ENCODE measurements around the gene A1CF.
"Not testable (repeated sequence)": the region's sequence is repeated elsewhere in the genome, so short reads cannot be mapped to it uniquely, and the experiment has no call there.

The A1CF gene, protein sequence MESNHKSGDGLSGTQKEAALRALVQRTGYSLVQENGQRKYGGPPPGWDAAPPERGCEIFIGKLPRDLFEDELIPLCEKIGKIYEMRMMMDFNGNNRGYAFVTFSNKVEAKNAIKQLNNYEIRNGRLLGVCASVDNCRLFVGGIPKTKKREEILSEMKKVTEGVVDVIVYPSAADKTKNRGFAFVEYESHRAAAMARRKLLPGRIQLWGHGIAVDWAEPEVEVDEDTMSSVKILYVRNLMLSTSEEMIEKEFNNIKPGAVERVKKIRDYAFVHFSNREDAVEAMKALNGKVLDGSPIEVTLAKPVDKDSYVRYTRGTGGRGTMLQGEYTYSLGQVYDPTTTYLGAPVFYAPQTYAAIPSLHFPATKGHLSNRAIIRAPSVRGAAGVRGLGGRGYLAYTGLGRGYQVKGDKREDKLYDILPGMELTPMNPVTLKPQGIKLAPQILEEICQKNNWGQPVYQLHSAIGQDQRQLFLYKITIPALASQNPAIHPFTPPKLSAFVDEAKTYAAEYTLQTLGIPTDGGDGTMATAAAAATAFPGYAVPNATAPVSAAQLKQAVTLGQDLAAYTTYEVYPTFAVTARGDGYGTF

DNA sequence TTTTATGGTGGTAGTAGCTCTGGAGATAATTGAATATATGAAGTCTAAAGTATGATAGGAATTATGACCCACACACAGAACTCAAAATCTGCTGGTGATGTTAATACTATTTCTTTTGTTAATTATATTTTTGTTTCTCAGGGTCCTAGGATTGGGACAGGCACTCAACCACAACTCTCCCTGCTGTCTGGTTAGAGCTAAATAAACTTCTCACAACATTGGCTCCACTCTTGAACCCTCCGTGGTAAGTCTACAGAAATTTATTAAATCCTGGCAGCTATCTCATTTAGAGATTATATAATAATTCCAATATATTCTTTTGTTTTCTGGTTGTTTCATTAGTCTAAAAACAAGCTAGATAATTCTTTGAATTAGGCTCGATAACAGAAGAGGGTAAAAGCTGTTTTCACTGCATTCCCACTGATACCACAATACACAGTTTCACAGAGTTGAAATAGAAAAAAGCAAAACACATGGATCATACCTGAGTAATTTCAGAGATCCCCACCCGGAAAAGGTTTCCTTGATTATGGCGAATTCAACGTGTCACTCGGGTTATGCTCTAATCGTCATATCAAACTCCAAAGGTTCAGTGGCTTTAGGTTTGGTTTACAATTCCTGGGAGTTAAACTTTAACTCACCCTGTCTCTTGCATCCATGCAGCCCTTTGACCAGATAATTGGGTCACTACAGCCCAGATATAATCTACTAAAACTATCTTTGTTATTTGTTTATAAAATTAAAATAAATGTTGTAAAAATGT, at the start of gene A1CF:
Gene A1CF, minus strand, starts transcription at position 531 of the 763 bp plus-strand sequence. CDS start 25,687 bp downstream, outside the sequence.
- DNase-seq (ENCODE audit: low read depth): no peak

- no peak for DNase-seq (ENCODE audit: low read depth)
Observed at GRCh38 chr10:50931948-50932431, 46.6 kb upstream of the A1CF start.

DNA sequence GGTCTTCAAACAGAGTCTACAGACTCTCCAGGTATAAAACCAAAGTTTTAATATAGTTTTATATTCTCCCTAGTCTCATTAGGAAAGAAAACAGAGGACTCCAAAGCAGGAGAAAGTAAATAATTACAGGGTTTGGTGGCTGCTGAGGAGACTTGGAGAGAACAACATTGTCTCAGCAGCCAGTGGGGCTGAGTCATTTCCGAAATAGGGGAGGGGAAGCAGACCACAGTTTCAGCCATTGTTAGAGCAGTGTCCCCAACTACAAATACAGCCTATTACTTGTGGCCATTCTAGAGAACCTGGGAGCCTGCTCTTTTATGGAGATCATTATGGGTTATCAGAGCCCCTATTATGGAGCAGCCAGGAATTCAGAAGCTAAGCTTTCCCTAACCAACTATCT, 44.2 kb upstream of the A1CF start:
- DNase-seq (ENCODE audit: low read depth): no peak

GRCh38 chr10:50928190-50928552, 42.7 kb upstream of the A1CF start:
- DNase-seq (ENCODE audit: low read depth): no peak

GRCh38 chr10:50927522-50928189, 42.2 kb upstream of the A1CF start:
- DNase-seq (ENCODE audit: low read depth): no peak

DNA sequence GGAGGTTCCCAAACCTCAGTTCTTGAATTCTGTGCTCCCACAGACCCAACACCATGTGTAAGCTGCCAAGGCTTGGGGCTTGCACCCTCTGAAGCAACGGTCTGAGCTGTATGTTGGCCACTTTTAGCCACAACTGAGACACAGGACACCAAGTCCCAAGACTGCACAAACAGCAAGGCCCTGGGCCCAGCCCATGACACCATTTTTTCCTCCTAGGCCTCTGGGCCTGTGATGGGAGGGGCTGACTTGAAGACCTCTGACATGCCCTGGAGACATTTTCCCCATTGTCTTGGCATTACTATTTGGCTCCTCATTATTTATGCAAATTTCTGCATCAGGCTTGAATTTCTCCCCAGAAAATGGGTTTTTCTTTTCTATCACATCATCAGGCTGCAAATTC, 38.0 kb upstream of the A1CF start:
- DNase-seq (ENCODE audit: low read depth): not testable (repeated sequence)

- DNase-seq (ENCODE audit: low read depth): peak; percentile 7
Observed at GRCh38 chr10:50919010-50919409, 33.6 kb upstream of the A1CF start.

DNA sequence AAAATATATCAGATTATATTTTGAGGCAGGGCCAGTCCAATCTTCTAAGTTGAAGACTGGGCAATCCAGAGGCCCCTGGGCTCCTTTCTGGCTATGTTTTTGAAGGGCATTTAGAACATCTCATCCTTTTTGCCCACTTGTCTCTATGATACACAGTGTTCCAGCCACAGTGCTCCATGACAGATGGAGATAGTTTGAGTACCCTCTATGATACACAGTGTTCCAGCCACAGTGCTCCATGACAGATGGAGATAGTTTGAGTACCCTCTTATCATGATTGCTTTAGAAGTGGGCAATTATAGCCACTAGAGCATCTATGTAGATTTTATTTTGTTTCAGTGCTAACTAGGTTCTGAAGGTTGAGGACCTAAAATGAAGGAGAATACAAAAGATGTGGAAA, 33.1 kb upstream of the A1CF start:
- no peak for DNase-seq (ENCODE audit: low read depth)

- DNase-seq (ENCODE audit: low read depth): peak; percentile 78
Observed at GRCh38 chr10:50917486-50917885, 32.1 kb upstream of the A1CF start.

GRCh38 chr10:50909334-50910014, 24.0 kb upstream of the A1CF start:
- DNase-seq (ENCODE audit: low read depth): no peak

DNA sequence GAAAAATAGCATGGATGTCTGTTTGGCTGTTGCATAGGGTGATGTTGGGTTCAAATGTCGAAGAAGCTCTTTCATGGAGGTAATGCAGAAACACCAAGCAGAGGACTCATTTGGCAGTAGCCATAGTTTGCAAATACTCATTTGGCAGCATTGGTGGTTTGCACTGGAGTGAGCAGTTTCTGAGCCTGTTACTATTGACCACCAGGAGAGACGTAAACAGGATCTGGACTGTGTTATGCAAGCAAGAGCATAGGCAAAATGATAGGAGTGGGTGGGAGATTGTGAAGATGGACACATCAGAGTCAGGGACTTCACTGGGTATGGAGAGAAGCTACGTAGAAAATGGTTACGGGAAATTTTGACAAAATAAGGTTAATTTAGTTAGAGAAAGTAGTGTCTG, 22.9 kb upstream of the A1CF start:
- no peak for DNase-seq (ENCODE audit: low read depth)

GRCh38 chr10:50905797-50906196, 20.4 kb upstream of the A1CF start:
- not testable (repeated sequence) for DNase-seq (ENCODE audit: low read depth)

GRCh38 chr10:50896721-50897120, 11.3 kb upstream of the A1CF start:
- DNase-seq (ENCODE audit: low read depth): no peak

DNA sequence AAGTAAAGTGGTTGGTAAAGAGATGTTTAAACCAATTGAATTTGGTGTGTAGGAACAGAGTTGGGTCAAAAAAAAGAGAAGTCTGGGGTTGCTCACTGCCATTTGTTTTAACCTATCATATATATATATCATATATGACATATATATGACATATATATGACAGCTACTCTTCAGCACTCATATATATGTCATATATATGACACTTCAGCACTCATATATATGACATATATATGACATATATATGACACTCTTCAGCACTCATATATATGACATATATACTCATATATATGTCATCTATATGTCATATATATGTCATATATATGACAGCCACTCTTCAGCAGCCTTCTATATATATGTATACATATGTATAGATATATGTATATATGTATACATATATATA, 8.9 kb upstream of the A1CF start:
- DNase-seq (ENCODE audit: low read depth): no peak

GRCh38 chr10:50892467-50892866, 7.0 kb upstream of the A1CF start:
- DNase-seq (ENCODE audit: low read depth): no peak

DNA sequence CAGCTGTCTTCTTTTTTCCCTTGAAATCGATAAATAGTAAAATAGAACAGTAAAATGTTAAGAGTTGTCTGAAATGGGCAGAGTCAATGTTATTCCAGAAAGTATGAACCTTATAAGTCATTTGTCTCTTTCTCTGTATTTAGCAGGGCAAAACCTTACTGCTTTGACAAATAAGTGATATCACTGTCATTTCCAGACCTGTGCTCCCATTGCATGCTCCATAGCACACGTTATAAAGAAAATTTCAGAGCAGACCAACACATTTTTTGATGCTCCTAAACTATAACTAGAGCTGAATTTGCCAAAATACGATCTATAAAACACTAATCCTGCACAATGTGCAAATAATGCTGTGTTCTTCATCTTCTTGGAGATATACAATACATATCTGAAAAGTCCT, 1.1 kb downstream of the A1CF start:
- no peak for DNase-seq (ENCODE audit: low read depth)

DNA sequence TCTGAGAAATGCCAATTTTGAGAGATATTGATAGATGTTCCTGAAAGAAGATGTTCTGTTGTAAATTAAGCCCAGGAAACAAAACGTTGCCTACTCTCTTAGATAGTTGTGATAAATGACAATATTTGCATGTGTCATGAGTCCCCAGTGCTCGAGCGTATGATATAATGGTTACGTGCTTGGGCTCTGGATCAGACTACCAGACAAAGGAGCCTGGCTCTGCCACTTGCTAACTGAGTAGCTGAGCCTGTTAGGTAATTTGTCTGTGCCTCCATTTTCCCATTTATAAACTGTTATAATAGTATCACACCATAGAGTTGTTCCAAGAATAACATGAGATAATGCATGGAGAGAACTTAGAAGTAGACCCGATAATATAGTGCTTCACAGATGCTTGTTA, 1.8 kb downstream of the A1CF start:
- no peak for DNase-seq (ENCODE audit: low read depth)

DNA sequence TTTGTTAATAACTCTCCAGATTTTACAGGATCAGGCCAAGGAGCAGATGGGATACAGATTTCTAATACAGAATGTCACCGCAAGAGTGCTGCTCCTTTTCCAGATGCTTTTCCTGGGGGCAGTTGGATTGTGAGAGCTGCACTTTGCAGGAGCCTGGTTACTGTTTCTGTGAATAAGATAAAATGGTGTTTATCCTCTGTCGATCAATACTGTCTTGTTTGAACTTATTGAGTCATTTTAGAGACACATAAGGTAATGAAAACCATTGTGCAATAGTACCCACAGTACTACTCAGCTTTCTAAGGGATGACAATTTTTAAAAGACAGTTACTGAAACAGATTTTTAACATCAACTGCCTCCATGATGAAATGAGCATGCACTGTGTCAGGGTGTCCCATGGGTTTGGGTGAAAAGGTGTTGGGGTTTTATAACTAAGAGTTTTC, 2.9 kb downstream of the A1CF start:
- no peak for DNase-seq (ENCODE audit: low read depth)

- not testable (repeated sequence) for DNase-seq (ENCODE audit: low read depth)
Observed at GRCh38 chr10:50881046-50881445, 4.4 kb downstream of the A1CF start.

GRCh38 chr10:50876429-50876828, 9.0 kb downstream of the A1CF start:
- no peak for DNase-seq (ENCODE audit: low read depth)

DNA sequence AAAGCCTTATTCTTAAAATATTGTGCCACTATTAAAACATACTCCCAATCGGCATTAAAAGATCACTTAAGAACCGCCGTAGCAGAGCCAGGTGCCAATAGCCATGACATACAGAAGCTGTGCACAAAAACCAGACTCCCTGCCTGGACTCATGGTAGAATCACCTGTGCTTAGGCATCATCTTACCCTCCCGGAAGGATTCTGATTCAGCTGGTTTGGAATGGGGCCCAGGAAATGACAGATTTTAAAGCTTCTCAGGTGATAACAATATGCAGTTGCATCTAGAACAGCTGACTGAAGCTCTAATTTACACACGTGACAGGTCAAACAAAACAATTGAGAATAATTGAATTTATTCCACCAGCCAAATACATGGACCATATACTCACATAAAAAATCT, 10.7 kb downstream of the A1CF start:
- DNase-seq (ENCODE audit: low read depth): no peak

GRCh38 chr10:50866317-50866716, 19.1 kb downstream of the A1CF start:
- DNase-seq (ENCODE audit: low read depth): no peak

All from iris pigment epithelial cell (primary cell).